ENCODE data around the gene MAPK8IP1.

DNA sequence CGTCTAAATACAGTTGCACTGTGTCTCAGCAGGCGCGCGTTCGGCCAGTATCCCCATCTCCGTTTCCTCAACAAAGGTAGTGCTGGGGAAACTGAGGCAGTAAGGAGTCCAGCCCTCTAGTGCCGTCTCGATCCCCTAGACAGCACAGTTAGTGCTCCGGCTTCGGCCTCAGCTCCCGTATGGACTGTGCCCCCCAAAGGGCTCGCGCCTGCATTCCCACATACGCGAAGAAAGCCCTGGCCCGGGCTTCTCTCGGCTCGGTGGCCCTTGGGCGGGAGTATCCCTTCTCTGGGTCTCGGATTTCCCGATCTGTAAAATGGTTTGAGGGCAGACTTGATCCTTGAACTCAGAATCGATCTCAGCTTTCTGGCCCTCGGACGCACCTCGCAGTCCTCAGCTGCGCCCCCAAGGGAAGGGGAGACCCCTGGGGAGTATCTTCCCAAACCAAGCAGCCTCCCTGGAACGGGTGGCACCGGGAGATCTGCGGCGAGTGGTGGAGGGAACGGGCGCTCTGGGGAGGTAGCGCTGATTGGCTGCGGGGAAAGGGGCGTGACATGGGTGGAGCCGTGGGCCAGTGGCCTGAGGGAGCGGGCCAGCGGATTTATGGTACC, 33.0 kb downstream of the MAPK8IP1 start:
- TF ChIP-seq EZH2 (IDR thresholded peaks at IDR 0.05) = no peak
- no peak for TF ChIP-seq CTCF (IDR thresholded peaks at IDR 0.05)

All from neural progenitor cell (in vitro differentiated cells).